ENCODE measurements around the gene TBC1D9.

Gene TBC1D9

DNA sequence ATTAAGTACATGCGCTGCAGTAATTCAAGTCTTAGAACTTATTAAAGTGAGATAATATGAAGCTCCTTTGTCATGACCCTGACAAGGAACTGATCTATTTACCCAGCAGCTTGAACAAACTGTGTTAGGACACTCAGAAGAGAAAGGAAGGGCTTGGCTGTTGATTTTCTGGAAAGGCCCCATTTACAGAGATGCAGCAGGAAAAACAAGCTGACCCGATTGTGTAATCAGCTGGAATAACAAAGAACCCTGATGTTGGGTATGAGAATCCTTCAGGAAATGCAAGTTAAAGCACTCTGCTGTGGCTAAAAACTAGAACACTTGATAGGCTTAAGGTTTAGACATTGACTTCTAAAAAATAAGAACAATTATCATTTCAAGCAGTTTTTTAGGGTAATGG, 64.8 kb downstream of the TBC1D9 start:
- DNase-seq (ENCODE audit: low spot score): no peak

DNA sequence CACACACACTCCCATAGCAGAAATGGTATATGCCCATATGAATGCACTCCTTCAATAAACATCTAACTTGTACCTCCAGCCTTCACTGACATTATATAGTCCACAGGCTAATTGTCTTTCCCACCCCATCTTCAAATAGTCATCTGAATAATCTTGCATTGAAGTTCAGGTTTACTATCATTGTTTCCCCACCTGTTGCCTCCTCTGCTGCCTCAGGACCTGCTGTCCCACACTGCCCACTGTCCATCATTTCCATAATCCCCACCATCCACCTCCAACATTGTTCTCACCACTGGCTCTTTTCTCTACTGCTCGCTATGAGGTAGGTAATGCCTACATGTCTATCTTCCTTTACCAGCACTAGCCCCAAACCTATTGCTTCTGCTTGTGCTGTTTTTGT, 66.1 kb downstream of the TBC1D9 start:
- DNase-seq (ENCODE audit: low spot score): no peak

GRCh38 chr4:140689623-140690022, 66.6 kb downstream of the TBC1D9 start:
- DNase-seq (ENCODE audit: low spot score): no peak

- no peak for DNase-seq (ENCODE audit: low spot score)
These were observed 67.2 kb downstream of the TBC1D9 start for GRCh38 chr4:140688711-140689598.

GRCh38 chr4:140686796-140687195, 69.4 kb downstream of the TBC1D9 start:
- no peak for DNase-seq (ENCODE audit: low spot score)

DNA sequence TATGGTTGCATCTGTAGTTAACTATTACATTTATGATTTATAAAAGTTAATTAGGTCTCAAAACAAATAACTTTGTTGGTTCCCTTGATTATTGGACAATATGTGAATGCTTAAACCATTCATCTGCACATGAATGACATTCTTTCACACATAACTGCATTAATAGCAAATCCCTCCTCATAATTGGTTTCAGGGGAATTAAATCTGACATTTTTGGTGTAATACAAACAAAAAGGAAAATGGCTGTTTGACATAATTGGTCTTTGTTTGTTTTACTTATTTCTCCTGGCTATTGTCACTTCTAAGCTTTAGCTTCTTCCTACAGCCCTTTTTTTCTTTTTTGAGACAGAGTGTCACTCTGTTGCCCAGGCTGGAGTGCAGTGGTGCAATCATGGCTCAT, 71.9 kb downstream of the TBC1D9 start:
- no peak for DNase-seq (ENCODE audit: low spot score)

- no peak for DNase-seq (ENCODE audit: low spot score)
These were observed 75.0 kb downstream of the TBC1D9 start for GRCh38 chr4:140681201-140681600.

- DNase-seq (ENCODE audit: low spot score): no peak
These were observed 75.5 kb downstream of the TBC1D9 start for GRCh38 chr4:140680686-140681085.

DNA sequence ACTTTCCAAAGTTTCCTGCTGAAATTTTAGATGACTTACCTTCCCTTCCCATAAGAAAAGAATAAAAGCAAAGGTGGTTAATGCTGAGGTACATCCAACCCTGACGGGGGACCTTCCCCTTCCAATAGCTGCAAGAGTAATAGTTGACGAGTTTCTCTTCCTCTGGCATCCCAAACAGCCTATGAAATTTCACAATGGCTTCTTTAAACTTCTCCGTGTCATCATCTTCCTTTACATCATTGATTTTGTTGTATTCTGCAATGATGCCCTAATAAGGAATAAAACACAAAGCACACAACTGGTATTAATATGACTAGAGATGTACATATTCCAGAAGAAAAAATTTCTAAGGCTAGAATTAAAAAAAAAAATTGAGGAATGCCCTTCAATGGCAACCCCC, 76.6 kb downstream of the TBC1D9 start:
- DNase-seq (ENCODE audit: low spot score): no peak

DNA sequence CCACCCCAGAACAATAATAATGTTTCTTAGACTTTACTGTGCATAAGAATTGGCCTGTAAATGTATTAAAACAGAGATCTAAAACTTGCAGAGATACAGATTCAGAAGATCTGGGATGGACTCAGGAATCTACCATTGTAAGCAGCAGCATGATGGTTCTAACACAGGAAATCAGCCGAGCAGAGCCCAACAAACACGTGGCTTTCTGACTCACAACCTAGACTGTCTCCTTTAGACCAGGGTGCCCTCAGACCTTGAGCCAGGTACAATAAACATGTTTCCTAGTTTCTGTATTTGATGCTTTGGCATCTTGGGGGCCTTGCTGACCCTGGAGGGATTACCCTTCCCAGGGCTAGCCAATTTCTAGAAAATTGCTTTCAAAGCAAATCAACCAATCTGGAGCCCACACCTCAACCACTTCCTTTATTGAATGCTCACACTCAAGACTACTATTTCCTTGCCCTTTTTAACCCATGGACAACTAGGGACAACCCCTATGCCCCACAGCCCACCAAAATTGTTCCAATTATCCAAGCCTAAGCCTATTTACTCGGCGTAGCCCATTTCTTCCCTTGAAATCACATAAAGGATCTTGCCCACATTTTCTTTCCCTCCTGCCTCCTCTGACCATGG, 80.5 kb downstream of the TBC1D9 start:
- no peak for DNase-seq (ENCODE audit: low spot score)

GRCh38 chr4:140673729-140674128, 82.5 kb downstream of the TBC1D9 start:
- DNase-seq (ENCODE audit: low spot score): no peak

DNA sequence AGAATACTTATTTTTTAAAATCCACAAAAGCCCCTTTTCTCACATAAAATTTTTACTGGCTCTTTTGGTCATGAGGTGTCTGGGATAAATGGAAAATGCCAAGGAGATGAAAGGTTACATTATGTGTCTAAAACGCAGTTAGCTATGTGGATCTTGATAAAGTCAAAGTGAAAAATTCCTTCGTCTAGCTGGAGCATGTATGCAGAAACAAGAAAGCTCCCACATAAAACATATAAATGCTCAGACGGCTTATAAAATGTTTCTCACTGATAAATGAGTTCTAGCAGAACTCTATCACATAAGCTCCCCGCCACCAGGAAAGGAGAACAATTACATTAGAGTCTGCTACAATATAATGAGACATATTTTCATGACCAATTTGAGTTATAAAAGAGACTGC, 83.8 kb downstream of the TBC1D9 start:
- no peak for DNase-seq (ENCODE audit: low spot score)

DNA sequence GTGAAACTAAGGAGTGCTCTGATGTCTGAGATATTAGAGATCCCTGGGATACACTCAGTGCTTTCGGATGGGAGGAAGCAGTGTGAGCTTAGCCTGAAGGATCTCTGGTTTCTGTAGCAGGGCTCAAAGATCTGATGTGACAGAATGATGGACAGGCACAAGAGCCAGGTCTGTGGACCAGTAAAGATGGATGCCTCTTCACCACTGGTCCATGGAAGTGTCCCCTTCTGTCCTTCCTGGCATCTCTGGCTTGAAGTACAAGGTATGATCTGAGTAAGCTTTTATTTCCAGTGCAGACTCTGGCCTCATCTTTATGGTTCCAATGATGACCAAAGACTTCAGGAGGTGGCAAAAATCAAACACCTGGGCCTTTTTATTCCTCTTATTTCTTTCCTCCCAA, 88.1 kb downstream of the TBC1D9 start:
- DNase-seq (ENCODE audit: low spot score): no peak

- no peak for DNase-seq (ENCODE audit: low spot score)
These were observed 89.1 kb downstream of the TBC1D9 start for GRCh38 chr4:140666889-140667614.

DNA sequence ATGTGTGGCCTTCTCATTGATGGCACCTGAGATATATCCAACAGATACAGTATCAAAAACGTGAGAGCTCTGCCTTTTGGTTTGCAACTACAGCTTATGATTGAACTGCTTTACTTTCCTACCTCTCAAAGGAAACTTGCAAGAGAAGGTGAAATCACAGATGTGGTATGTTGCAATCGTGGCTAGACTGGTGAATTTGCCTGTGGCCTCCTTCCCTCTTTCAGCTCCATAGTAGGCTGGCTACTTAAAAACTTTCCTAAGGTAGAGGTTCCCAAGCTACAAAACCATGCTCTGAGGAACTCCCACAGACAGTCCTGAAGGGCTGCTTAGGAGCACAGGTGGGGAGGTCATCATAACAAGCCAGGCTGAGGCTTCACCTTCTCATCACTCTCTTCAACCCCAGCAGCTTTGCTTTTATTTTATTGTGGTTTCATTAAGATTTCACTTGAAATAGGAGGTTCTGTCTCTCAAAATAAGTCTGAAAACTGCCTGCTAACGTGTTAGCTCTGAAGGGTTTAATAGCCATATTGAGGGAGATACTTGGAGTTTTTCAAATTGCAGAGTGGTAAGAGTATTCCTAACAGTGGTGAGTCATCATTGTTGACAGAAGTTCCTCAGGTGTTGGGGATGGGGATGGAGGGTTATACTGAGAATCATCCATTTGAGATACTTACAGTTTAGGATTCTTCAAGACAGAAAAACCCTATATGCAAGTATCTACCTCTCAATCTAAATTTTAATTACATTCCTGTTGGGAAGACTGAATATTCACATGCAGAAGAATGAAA, 93.9 kb downstream of the TBC1D9 start:
- no peak for DNase-seq (ENCODE audit: low spot score)

DNA sequence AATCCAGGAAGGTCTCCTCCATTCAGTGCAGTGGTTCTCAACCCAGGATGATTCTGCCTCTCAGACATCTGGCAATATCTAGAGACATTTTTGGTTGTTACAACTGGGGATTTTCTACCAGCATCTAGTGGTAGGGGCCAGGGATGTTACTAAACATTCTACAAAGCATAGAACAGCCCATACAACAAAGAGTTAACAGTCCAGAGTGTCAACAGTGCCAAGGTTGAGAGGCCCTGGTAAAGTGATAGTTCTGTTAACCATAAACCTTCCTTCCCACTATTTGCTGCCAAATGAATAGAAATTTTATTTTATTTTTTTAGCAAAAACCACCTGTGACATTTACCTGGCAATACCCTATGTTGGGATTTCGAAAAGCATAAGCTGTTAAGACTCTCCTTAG, 94.6 kb downstream of the TBC1D9 start:
- no peak for DNase-seq (ENCODE audit: low spot score)

DNA sequence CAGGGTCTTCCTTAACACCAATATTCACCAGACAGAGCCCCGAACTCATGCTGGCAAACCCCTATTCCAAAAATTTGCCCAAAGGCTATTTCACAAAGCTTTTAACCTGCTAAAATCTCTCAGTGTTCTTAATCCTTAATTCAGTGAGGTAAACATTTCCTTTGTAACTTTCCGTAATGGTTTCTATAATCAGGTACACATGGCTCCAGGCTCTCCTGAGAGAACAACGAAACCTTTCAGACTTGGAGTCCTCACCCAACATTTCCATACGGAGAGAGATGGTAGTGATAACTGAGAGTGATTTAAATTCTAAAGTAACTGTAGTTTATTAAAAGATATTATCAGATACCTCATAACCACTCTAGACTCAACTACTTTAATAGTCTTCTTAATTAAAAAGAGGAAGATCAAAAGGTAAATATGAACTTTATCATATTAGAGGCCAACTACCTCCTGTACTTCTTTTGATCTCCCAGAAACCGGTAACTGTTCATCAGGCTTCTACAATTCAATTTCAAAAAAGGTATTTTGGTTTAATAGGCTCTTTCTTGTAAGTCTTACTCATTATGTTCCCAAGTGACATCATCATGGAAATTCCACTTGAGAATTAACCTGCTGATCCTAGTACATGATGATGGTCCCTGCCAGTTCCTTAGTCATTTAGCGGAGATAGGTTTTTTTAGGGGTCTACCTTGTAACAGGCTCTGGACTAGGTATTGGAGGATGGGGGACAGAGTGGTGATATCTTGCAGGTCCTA, 96.1 kb downstream of the TBC1D9 start:
- DNase-seq (ENCODE audit: low spot score): no peak

- no peak for DNase-seq (ENCODE audit: low spot score)
These were observed 101.7 kb downstream of the TBC1D9 start for GRCh38 chr4:140654495-140654814.

DNA sequence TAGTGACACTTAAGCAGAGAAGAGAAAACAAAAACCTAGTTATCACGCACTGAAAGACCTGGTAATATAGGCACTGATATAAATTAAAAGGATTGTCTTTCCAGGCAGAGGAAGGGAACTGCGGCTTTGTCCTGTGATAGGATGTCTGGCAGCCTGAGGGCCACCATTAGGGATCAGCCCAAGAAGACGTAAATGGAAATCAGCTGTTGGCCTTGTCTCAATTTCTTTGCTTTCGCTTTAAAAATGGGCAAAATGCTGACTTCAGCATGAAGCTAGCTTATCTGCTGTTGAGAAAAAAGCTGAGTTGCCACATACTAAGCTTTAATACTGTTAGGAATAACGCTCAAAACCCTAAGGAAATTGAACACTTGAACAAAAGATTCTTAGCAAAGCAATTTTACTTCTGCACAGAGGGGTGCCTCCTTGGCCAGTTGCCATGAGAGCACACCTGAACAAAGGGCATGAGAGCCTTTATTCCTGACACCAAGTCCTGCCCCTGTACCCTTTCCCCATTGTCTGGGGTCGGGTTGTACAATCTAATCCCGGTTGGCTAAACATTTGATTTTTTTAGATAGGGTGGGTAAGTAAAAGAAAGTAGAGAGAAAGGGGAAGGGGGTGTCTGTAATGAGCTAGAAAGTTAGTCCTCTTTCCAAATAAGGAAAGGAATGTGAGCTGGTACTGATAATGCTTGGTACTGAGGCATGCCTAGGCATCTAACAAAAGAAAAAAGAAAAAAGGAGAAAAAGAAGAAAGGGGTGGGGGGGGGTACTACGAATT, 102.3 kb downstream of the TBC1D9 start:
- no peak for DNase-seq (ENCODE audit: low spot score)

- no peak for DNase-seq (ENCODE audit: low spot score)
These were observed 103.6 kb downstream of the TBC1D9 start for GRCh38 chr4:140652601-140653000.
